Measurements from ENCODE around the gene SERINC2.

GRCh38 chr1:31410871-31411270, 2.1 kb upstream of the SERINC2 start:
- no peak for TF ChIP-seq EZH2 (optimal IDR thresholded peaks at IDR 0.05; ENCODE audit: low read depth, low read length)
- no peak for TF ChIP-seq CTCF (IDR thresholded peaks at IDR 0.05; ENCODE audit: low read length)
